Endothelial cell of umbilical vein (primary cell): ENCODE data around the gene NTRK2. TPM values are rescaled to one million over a fixed set of nuclear protein-coding genes. Genes with fewer than 3 reads are reported as not detected.

Experiments used
- BruUV-seq: library from RNA; stranded (reverse); fragments of 400-500 nt; replicated peaks from 2 replicates; lab custom pipeline; 2021; lab: Mats Ljungman, UMichigan
- CTCF ChIA-PET: fragments of 300-600, 350-600 bp; sonication (Branson Sonifier 250); formaldehyde crosslinking; loops from one replicate; lab custom pipeline; 2021; ENCODE audit warnings: antibody characterized with exemption, inconsistent platforms; lab: Charles Lee
- POLR2A ChIA-PET: fragments of 300-600, 350-600 bp; sonication (Branson Sonifier 250); formaldehyde crosslinking; loops from one replicate; lab custom pipeline; 2021; ENCODE audit warnings: antibody characterized with exemption, inconsistent platforms; lab: Charles Lee
- DNase-seq: peaks from one replicate; pipeline ENCODE4 v3.0.0-alpha.2; 2011; ENCODE audit warnings: low read depth, low spot score
- FAIRE-seq: peaks from 2 replicates; lab custom pipeline; 2011; peaks lifted over from hg19 to GRCh38; lab: Jason Lieb, UNC
- H2AFZ ChIP-seq: 2 replicates; pipeline ENCODE4 v1.6.0; 2012; ENCODE audit warnings: low read depth, low read length, control low read depth, inconsistent platforms
- H3K27ac ChIP-seq: 2 replicates; pipeline ENCODE4 v1.5.1; 2011; ENCODE audit warnings: low read depth, mild to moderate bottlenecking, control low read depth, low read length, moderate library complexity; ENCODE audit not compliant: insufficient read depth
- H3K27me3 ChIP-seq, 2 experiments: 2 replicates each; pipeline versions ENCODE4 v1.6.0 to v1.6.1; 2011; ENCODE audit warnings: low read length in 2 of 2, mixed read lengths in 1 of 2; ENCODE audit not compliant: control insufficient read depth in 2 of 2, insufficient read depth in 2 of 2
- H3K36me3 ChIP-seq, 2 experiments: 2 replicates in 1 of 2; 3 replicates in 1 of 2; pipeline ENCODE4 v1.5.1; 2011; ENCODE audit warnings: low read length in 2 of 2, mild to moderate bottlenecking in 1 of 2, moderate library complexity in 1 of 2; ENCODE audit not compliant: control insufficient read depth in 2 of 2, insufficient read depth in 2 of 2; ENCODE audit errors: extremely low read depth in 1 of 2
- H3K4me1 ChIP-seq: 3 replicates; pipeline ENCODE4 v1.5.1; 2011; ENCODE audit warnings: mild to moderate bottlenecking, low read length; ENCODE audit not compliant: control insufficient read depth, insufficient read depth; ENCODE audit errors: extremely low read depth
- H3K4me2 ChIP-seq: 2 replicates; pipeline ENCODE4 v1.6.1; 2011; ENCODE audit warnings: low read length, control low read depth, mixed read lengths; ENCODE audit not compliant: insufficient read depth
- H3K4me3 ChIP-seq, 3 experiments: fragments of 200-600 bp in 1 of 3; sonication (generic), shearing (Covaris generic) in 1 of 3; replicated peaks in 1 of 3; 2 replicates each; pipeline ENCODE4 v1.5.1; 2011 to 2016; ENCODE audit warnings: control low read depth in 3 of 3, low read length in 3 of 3, mild to moderate bottlenecking in 2 of 3, inconsistent platforms in 1 of 3, low read depth in 1 of 3, moderate library complexity in 1 of 3; ENCODE audit not compliant: insufficient read depth in 1 of 3
- H3K79me2 ChIP-seq: 2 replicates; pipeline ENCODE4 v1.6.0; 2012; ENCODE audit warnings: low read length, inconsistent platforms; ENCODE audit not compliant: control insufficient read depth, insufficient read depth
- H3K9ac ChIP-seq: replicated peaks from 2 replicates; pipeline ENCODE3; 2011; ENCODE audit warnings: low read length, control low read depth; ENCODE audit not compliant: insufficient read depth; ENCODE audit errors: extremely low read depth
- H3K9me1 ChIP-seq: replicated peaks from 3 replicates; pipeline ENCODE4 v1.6.0; 2011; ENCODE audit warnings: mild to moderate bottlenecking, low read length; ENCODE audit not compliant: control insufficient read depth, insufficient read depth; ENCODE audit errors: extremely low read depth
- H3K9me3 ChIP-seq: replicated peaks from 2 replicates; pipeline ENCODE4 v1.5.1; 2012; ENCODE audit warnings: low read length, inconsistent platforms; ENCODE audit not compliant: control insufficient read depth, insufficient read depth
- H4K20me1 ChIP-seq: replicated peaks from 2 replicates; pipeline ENCODE3; 2011; ENCODE audit warnings: mild to moderate bottlenecking, low read length; ENCODE audit not compliant: control insufficient read depth, insufficient read depth; ENCODE audit errors: extremely low read depth
- EZH2 ChIP-seq: IDR thresholded peaks from 2 replicates; pipeline ENCODE4 v1.6.1; 2012; ENCODE audit warnings: borderline replicate concordance, low read depth, mild to moderate bottlenecking, moderate library complexity, low read length, inconsistent platforms; ENCODE audit not compliant: severe bottlenecking
- FOS ChIP-seq: IDR thresholded peaks from 2 replicates; pipeline ENCODE4 v1.6.1; 2011; ENCODE audit warnings: mild to moderate bottlenecking, low read length, moderate library complexity, borderline replicate concordance; ENCODE audit not compliant: insufficient read depth
- GATA2 ChIP-seq: IDR thresholded peaks from 2 replicates; pipeline ENCODE4 v1.7.0; 2011; ENCODE audit warnings: low read depth, mild to moderate bottlenecking, moderate library complexity, mixed read lengths, low read length; ENCODE audit not compliant: insufficient read length, insufficient read depth
- JUN ChIP-seq: IDR thresholded peaks from 2 replicates; pipeline ENCODE4 v1.6.1; 2011; ENCODE audit warnings: borderline replicate concordance, low read depth; ENCODE audit not compliant: insufficient read length, insufficient read depth
- MAX ChIP-seq: IDR thresholded peaks from 2 replicates; pipeline ENCODE4 v1.6.1; 2011; ENCODE audit not compliant: insufficient read depth, insufficient read length
- MYC ChIP-seq: IDR thresholded peaks from one replicate; pipeline ENCODE4 v1.6.1; 2011; ENCODE audit warnings: mild to moderate bottlenecking, low read depth, low read length
- POLR2A ChIP-seq: IDR thresholded peaks from 2 replicates; pipeline ENCODE4 v1.6.1; 2012; ENCODE audit warnings: low read depth, mild to moderate bottlenecking, control low read depth, low read length
- POLR2AphosphoS5 ChIP-seq: IDR thresholded peaks from 2 replicates; pipeline ENCODE4 v1.6.1; 2012; ENCODE audit warnings: low read depth, mild to moderate bottlenecking, control low read depth, low read length, moderate library complexity; ENCODE audit not compliant: insufficient read depth
- dilution Hi-C: fragments of 300-500 bp; cut with MboI; formaldehyde crosslinking; loops from one replicate; pipeline ENCODE4 v1.15.0; 2019; ENCODE audit warnings: low sequenced_read_pairs; ENCODE audit not compliant: extremely low pct_ligation_motif_present
- intact Hi-C: fragments of 100-400 bp; cut with micrococcal nuclease; formaldehyde crosslinking; loops from one replicate; pipeline ENCODE4 v1.10.0; 2022
- polyA plus RNA-seq, 4 experiments: library from polyadenylated mRNA; depleted of rRNA in 3 of 4; stranded (reverse) in 3 of 4; unstranded in 1 of 4; fragments of >200 nt; gene quantifications; 2 replicates each; pipeline versions ENCODE4 v1.2.1 to v1.2.3, GENCODE V29; 2011 to 2012; ENCODE audit warnings: missing spikeins in 1 of 4
- total RNA-seq: library from RNA; stranded (reverse); gene quantifications from 2 replicates; pipeline ENCODE4 v1.2.3, GENCODE V29; 2021
- TF ChIP-seq, protein P1 (sequence below), 2 donors: IDR thresholded peaks; 1 replicate in 1 of 2; 2 replicates in 1 of 2; pipeline ENCODE4 v1.5.1; 2011; ENCODE audit warnings: low read length in 2 of 2, mild to moderate bottlenecking in 2 of 2, moderate library complexity in 2 of 2, control low read depth in 1 of 2, inconsistent platforms in 1 of 2, low read depth in 1 of 2; ENCODE audit not compliant: insufficient read depth in 1 of 2; ENCODE audit errors: extremely low read depth in 1 of 2

The NTRK2 gene
- total and polyA plus RNA-seq, 2 donors (not counting 3 experiments of a cell fraction or from before 2014, with no cell fraction given) = 0.01 to 0.13 TPM

- Histone ChIP-seq H3K36me3 (no peaks in the 10 kb centered on the region), H3K27ac (no peak overlapping the region), H3K4me2 (no peak overlapping the region), H3K9ac (no peak overlapping the region), H3K27me3 (no peaks in the 10 kb centered on the region), H3K9me1 (no peaks in the 10 kb centered on the region), H3K79me2 (no peaks in the 10 kb centered on the region), H3K4me3 (no peak overlapping the region), H4K20me1 (no peaks in the 10 kb centered on the region), H3K4me1 (no peaks in the 10 kb centered on the region), H2AFZ (no peak overlapping the region), H3K9me3 (no peaks in the 10 kb centered on the region)
- DNase-seq = no peak
- TF ChIP-seq JUN (no peak), MAX (no peak), FOS (no peak), MYC (no peak), EZH2 (no peak), POLR2A (no peak), POLR2AphosphoS5 (no peak), GATA2 (no peak)
- TF ChIP-seq, protein P1, sequence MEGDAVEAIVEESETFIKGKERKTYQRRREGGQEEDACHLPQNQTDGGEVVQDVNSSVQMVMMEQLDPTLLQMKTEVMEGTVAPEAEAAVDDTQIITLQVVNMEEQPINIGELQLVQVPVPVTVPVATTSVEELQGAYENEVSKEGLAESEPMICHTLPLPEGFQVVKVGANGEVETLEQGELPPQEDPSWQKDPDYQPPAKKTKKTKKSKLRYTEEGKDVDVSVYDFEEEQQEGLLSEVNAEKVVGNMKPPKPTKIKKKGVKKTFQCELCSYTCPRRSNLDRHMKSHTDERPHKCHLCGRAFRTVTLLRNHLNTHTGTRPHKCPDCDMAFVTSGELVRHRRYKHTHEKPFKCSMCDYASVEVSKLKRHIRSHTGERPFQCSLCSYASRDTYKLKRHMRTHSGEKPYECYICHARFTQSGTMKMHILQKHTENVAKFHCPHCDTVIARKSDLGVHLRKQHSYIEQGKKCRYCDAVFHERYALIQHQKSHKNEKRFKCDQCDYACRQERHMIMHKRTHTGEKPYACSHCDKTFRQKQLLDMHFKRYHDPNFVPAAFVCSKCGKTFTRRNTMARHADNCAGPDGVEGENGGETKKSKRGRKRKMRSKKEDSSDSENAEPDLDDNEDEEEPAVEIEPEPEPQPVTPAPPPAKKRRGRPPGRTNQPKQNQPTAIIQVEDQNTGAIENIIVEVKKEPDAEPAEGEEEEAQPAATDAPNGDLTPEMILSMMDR (IDR thresholded peaks at IDR 0.05; ENCODE audit: extremely low read depth in 1 of 2, insufficient read depth in 1 of 2, low read depth in 1 of 2, low read length in 2 of 2) = no peak
- dilution Hi-C loops = no loop called here
- no peak for FAIRE-seq
- no TSS peak for BruUV-seq
- ChIA-PET POLR2A (no interaction called here), CTCF (interaction anchor here (1.3 kb wide), 1 partner anchor 12 kb away, joined by 4 read pairs; no protein-coding TSS in a partner anchor)
- intact Hi-C loops = no loop called here
These were observed 67.0 kb downstream of the NTRK2 start for GRCh38 chr9:84736536-84736935.
